Endothelial cell of umbilical vein (primary cell): ENCODE measurements around the gene SDCCAG8. TPM values are rescaled to one million over a fixed set of nuclear protein-coding genes. Genes with fewer than 3 reads are reported as not detected.

ENCODE experiments used
- BruUV-seq: library from RNA; stranded (reverse); fragments of 400-500 nt; replicated peaks from 2 replicates; lab custom pipeline; 2021; lab: Mats Ljungman, UMichigan
- CTCF ChIA-PET: fragments of 300-600, 350-600 bp; sonication (Branson Sonifier 250); formaldehyde crosslinking; loops from one replicate; lab custom pipeline; 2021; ENCODE audit warnings: antibody characterized with exemption, inconsistent platforms; lab: Charles Lee
- POLR2A ChIA-PET: fragments of 300-600, 350-600 bp; sonication (Branson Sonifier 250); formaldehyde crosslinking; loops from one replicate; lab custom pipeline; 2021; ENCODE audit warnings: antibody characterized with exemption, inconsistent platforms; lab: Charles Lee
- DNase-seq: peaks from one replicate; pipeline ENCODE4 v3.0.0-alpha.2; 2011; ENCODE audit warnings: low read depth, low spot score
- FAIRE-seq: peaks from 2 replicates; lab custom pipeline; 2011; peaks lifted over from hg19 to GRCh38; lab: Jason Lieb, UNC
- H2AFZ ChIP-seq: 2 replicates; pipeline ENCODE4 v1.6.0; 2012; ENCODE audit warnings: low read depth, low read length, control low read depth, inconsistent platforms
- H3K27ac ChIP-seq: 2 replicates; pipeline ENCODE4 v1.5.1; 2011; ENCODE audit warnings: low read depth, mild to moderate bottlenecking, control low read depth, low read length, moderate library complexity; ENCODE audit not compliant: insufficient read depth
- H3K27me3 ChIP-seq, 2 experiments: 2 replicates each; pipeline versions ENCODE4 v1.6.0 to v1.6.1; 2011; ENCODE audit warnings: low read length in 2 of 2, mixed read lengths in 1 of 2; ENCODE audit not compliant: control insufficient read depth in 2 of 2, insufficient read depth in 2 of 2
- H3K36me3 ChIP-seq, 2 experiments: 2 replicates in 1 of 2; 3 replicates in 1 of 2; pipeline ENCODE4 v1.5.1; 2011; ENCODE audit warnings: low read length in 2 of 2, mild to moderate bottlenecking in 1 of 2, moderate library complexity in 1 of 2; ENCODE audit not compliant: control insufficient read depth in 2 of 2, insufficient read depth in 2 of 2; ENCODE audit errors: extremely low read depth in 1 of 2
- H3K4me1 ChIP-seq: 3 replicates; pipeline ENCODE4 v1.5.1; 2011; ENCODE audit warnings: mild to moderate bottlenecking, low read length; ENCODE audit not compliant: control insufficient read depth, insufficient read depth; ENCODE audit errors: extremely low read depth
- H3K4me2 ChIP-seq: 2 replicates; pipeline ENCODE4 v1.6.1; 2011; ENCODE audit warnings: low read length, control low read depth, mixed read lengths; ENCODE audit not compliant: insufficient read depth
- H3K4me3 ChIP-seq, 3 experiments: fragments of 200-600 bp in 1 of 3; sonication (generic), shearing (Covaris generic) in 1 of 3; replicated peaks in 1 of 3; 2 replicates each; pipeline ENCODE4 v1.5.1; 2011 to 2016; ENCODE audit warnings: control low read depth in 3 of 3, low read length in 3 of 3, mild to moderate bottlenecking in 2 of 3, inconsistent platforms in 1 of 3, low read depth in 1 of 3, moderate library complexity in 1 of 3; ENCODE audit not compliant: insufficient read depth in 1 of 3
- H3K79me2 ChIP-seq: 2 replicates; pipeline ENCODE4 v1.6.0; 2012; ENCODE audit warnings: low read length, inconsistent platforms; ENCODE audit not compliant: control insufficient read depth, insufficient read depth
- H3K9ac ChIP-seq: replicated peaks from 2 replicates; pipeline ENCODE3; 2011; ENCODE audit warnings: low read length, control low read depth; ENCODE audit not compliant: insufficient read depth; ENCODE audit errors: extremely low read depth
- H3K9me1 ChIP-seq: replicated peaks from 3 replicates; pipeline ENCODE4 v1.6.0; 2011; ENCODE audit warnings: mild to moderate bottlenecking, low read length; ENCODE audit not compliant: control insufficient read depth, insufficient read depth; ENCODE audit errors: extremely low read depth
- H3K9me3 ChIP-seq: replicated peaks from 2 replicates; pipeline ENCODE4 v1.5.1; 2012; ENCODE audit warnings: low read length, inconsistent platforms; ENCODE audit not compliant: control insufficient read depth, insufficient read depth
- H4K20me1 ChIP-seq: replicated peaks from 2 replicates; pipeline ENCODE3; 2011; ENCODE audit warnings: mild to moderate bottlenecking, low read length; ENCODE audit not compliant: control insufficient read depth, insufficient read depth; ENCODE audit errors: extremely low read depth
- CTCF ChIP-seq, 2 donors: IDR thresholded peaks; 1 replicate in 1 of 2; 2 replicates in 1 of 2; pipeline ENCODE4 v1.5.1; 2011; ENCODE audit warnings: low read length in 2 of 2, mild to moderate bottlenecking in 2 of 2, moderate library complexity in 2 of 2, control low read depth in 1 of 2, inconsistent platforms in 1 of 2, low read depth in 1 of 2; ENCODE audit not compliant: insufficient read depth in 1 of 2; ENCODE audit errors: extremely low read depth in 1 of 2
- EZH2 ChIP-seq: IDR thresholded peaks from 2 replicates; pipeline ENCODE4 v1.6.1; 2012; ENCODE audit warnings: borderline replicate concordance, low read depth, mild to moderate bottlenecking, moderate library complexity, low read length, inconsistent platforms; ENCODE audit not compliant: severe bottlenecking
- FOS ChIP-seq: IDR thresholded peaks from 2 replicates; pipeline ENCODE4 v1.6.1; 2011; ENCODE audit warnings: mild to moderate bottlenecking, low read length, moderate library complexity, borderline replicate concordance; ENCODE audit not compliant: insufficient read depth
- GATA2 ChIP-seq: IDR thresholded peaks from 2 replicates; pipeline ENCODE4 v1.7.0; 2011; ENCODE audit warnings: low read depth, mild to moderate bottlenecking, moderate library complexity, mixed read lengths, low read length; ENCODE audit not compliant: insufficient read length, insufficient read depth
- JUN ChIP-seq: IDR thresholded peaks from 2 replicates; pipeline ENCODE4 v1.6.1; 2011; ENCODE audit warnings: borderline replicate concordance, low read depth; ENCODE audit not compliant: insufficient read length, insufficient read depth
- MAX ChIP-seq: IDR thresholded peaks from 2 replicates; pipeline ENCODE4 v1.6.1; 2011; ENCODE audit not compliant: insufficient read depth, insufficient read length
- MYC ChIP-seq: IDR thresholded peaks from one replicate; pipeline ENCODE4 v1.6.1; 2011; ENCODE audit warnings: mild to moderate bottlenecking, low read depth, low read length
- POLR2A ChIP-seq: IDR thresholded peaks from 2 replicates; pipeline ENCODE4 v1.6.1; 2012; ENCODE audit warnings: low read depth, mild to moderate bottlenecking, control low read depth, low read length
- POLR2AphosphoS5 ChIP-seq: IDR thresholded peaks from 2 replicates; pipeline ENCODE4 v1.6.1; 2012; ENCODE audit warnings: low read depth, mild to moderate bottlenecking, control low read depth, low read length, moderate library complexity; ENCODE audit not compliant: insufficient read depth
- dilution Hi-C: fragments of 300-500 bp; cut with MboI; formaldehyde crosslinking; loops from one replicate; pipeline ENCODE4 v1.15.0; 2019; ENCODE audit warnings: low sequenced_read_pairs; ENCODE audit not compliant: extremely low pct_ligation_motif_present
- intact Hi-C: fragments of 100-400 bp; cut with micrococcal nuclease; formaldehyde crosslinking; loops from one replicate; pipeline ENCODE4 v1.10.0; 2022
- polyA plus RNA-seq, 4 experiments: library from polyadenylated mRNA; depleted of rRNA in 3 of 4; stranded (reverse) in 3 of 4; unstranded in 1 of 4; fragments of >200 nt; gene quantifications; 2 replicates each; pipeline versions ENCODE4 v1.2.1 to v1.2.3, GENCODE V29; 2011 to 2012; ENCODE audit warnings: missing spikeins in 1 of 4
- total RNA-seq: library from RNA; stranded (reverse); gene quantifications from 2 replicates; pipeline ENCODE4 v1.2.3, GENCODE V29; 2021

The SDCCAG8 gene
- total and polyA plus RNA-seq, 2 donors (not counting 3 experiments of a cell fraction or from before 2014, with no cell fraction given) = 14.6 to 25.7 TPM

GRCh38 chr1:243217349-243217748 lies 38.5 kb upstream of the SDCCAG8 start:
- FAIRE-seq = no peak
- H3K4me3 ChIP-seq = no peak overlapping the region
- no peak overlapping the region for H3K27ac ChIP-seq
- H3K4me1 ChIP-seq = no peaks in the 10 kb centered on the region
- no peak for DNase-seq
- POLR2A ChIA-PET = no interaction called here
- peaks cover 5% of the 10 kb centered on the region for H4K20me1 ChIP-seq
- no peak overlapping the region for H3K9ac ChIP-seq
- peaks cover 3 to 21% of the 10 kb centered on the region in 2 experiments for H3K36me3 ChIP-seq
- intact Hi-C loops (no loop called here), dilution Hi-C loops (no loop called here)
- TF ChIP-seq POLR2A = no peak
- H2AFZ ChIP-seq = no peak overlapping the region
- CTCF ChIA-PET = no interaction called here
- peaks cover 91% of the 10 kb centered on the region for H3K79me2 ChIP-seq
- BruUV-seq = no TSS peak
- H3K27me3 ChIP-seq = no peaks in the 10 kb centered on the region
- H3K9me1 ChIP-seq = peaks cover 2% of the 10 kb centered on the region
- no peaks in the 10 kb centered on the region for H3K9me3 ChIP-seq
- H3K4me2 ChIP-seq = no peak overlapping the region

- Histone ChIP-seq H3K9me3 (no peaks in the 10 kb centered on the region), H3K4me1 (no peaks in the 10 kb centered on the region), H3K79me2 (peaks cover 91% of the 10 kb centered on the region), H2AFZ (no peak overlapping the region), H3K27me3 (no peaks in the 10 kb centered on the region), H3K27ac (no peak overlapping the region), H3K36me3 (peaks cover 6 to 22% of the 10 kb centered on the region in 2 experiments), H4K20me1 (peaks cover 5% of the 10 kb centered on the region), H3K4me3 (no peak overlapping the region), H3K4me2 (no peak overlapping the region), H3K9me1 (peaks cover 2% of the 10 kb centered on the region), H3K9ac (no peak overlapping the region)
- dilution Hi-C loops (no loop called here), intact Hi-C loops (no loop called here)
- no peak for TF ChIP-seq MYC
- TF ChIP-seq POLR2AphosphoS5 = no peak
- no peak for TF ChIP-seq POLR2A
- TF ChIP-seq JUN = no peak
- no peak for TF ChIP-seq MAX
- TF ChIP-seq EZH2 = no peak
- no peak for TF ChIP-seq CTCF (IDR thresholded peaks at IDR 0.05; ENCODE audit: extremely low read depth in 1 of 2, insufficient read depth in 1 of 2, low read depth in 1 of 2, low read length in 2 of 2)
- no peak for TF ChIP-seq GATA2
- TF ChIP-seq FOS = no peak
- DNase-seq (no peak), FAIRE-seq (no peak)
- ChIA-PET POLR2A (no interaction called here), CTCF (interaction anchor here (1.5 kb wide), 1 partner anchor 10 kb away, joined by 5 read pairs; no protein-coding TSS in a partner anchor)
- no TSS peak for BruUV-seq
Measured at GRCh38 chr1:243218059-243218458, 37.8 kb upstream of the SDCCAG8 start.
